ENCODE results near the gene PRSS12.

GRCh38 chr4:118389721-118390120, 36.9 kb upstream of the PRSS12 start:
- TF ChIP-seq CTCF (IDR thresholded peaks at IDR 0.05): no peak
- no peak for TF ChIP-seq POLR2A (IDR thresholded peaks at IDR 0.05; ENCODE audit: low read depth)
- TF ChIP-seq POLR2AphosphoS5 (IDR thresholded peaks at IDR 0.05): no peak
- no peak for TF ChIP-seq EP300 (IDR thresholded peaks at IDR 0.05)

All from esophagus muscularis mucosa (tissue), 4 donors.